Epithelial cell of esophagus (primary cell): ENCODE results near the gene ARHGAP4.
A peak's percentile ranks its signal among the peaks of the same experiment; 100 is the strongest.

ENCODE experiments used
- DNase-seq: peaks from one replicate; pipeline ENCODE4 v3.0.0; 2010; ENCODE audit warnings: low read depth
- H3K4me3 ChIP-seq: 2 replicates; pipeline ENCODE4 v1.5.1; 2011; ENCODE audit warnings: mild to moderate bottlenecking, low read length, control low read depth
- TF ChIP-seq, protein P1 (sequence below): IDR thresholded peaks from 2 replicates; pipeline ENCODE4 v1.5.1; 2011; ENCODE audit warnings: low read depth, mild to moderate bottlenecking, low read length, control low read depth, inconsistent platforms; ENCODE audit not compliant: insufficient read depth; ENCODE audit errors: missing control alignments

The ARHGAP4 gene

GRCh38 chrX:153971450-153972367 is 45.6 kb upstream of the ARHGAP4 start, which contains the start of gene HCFC1:
HCFC1 (minus strand) TSS chrX:153971818; CDS start chrX:153970840, 978 bp downstream.
- H3K4me3 ChIP-seq: peak within 1 kb of the TSS; percentile 77
- peak; percentile 84 for DNase-seq
- TF ChIP-seq, protein P1, sequence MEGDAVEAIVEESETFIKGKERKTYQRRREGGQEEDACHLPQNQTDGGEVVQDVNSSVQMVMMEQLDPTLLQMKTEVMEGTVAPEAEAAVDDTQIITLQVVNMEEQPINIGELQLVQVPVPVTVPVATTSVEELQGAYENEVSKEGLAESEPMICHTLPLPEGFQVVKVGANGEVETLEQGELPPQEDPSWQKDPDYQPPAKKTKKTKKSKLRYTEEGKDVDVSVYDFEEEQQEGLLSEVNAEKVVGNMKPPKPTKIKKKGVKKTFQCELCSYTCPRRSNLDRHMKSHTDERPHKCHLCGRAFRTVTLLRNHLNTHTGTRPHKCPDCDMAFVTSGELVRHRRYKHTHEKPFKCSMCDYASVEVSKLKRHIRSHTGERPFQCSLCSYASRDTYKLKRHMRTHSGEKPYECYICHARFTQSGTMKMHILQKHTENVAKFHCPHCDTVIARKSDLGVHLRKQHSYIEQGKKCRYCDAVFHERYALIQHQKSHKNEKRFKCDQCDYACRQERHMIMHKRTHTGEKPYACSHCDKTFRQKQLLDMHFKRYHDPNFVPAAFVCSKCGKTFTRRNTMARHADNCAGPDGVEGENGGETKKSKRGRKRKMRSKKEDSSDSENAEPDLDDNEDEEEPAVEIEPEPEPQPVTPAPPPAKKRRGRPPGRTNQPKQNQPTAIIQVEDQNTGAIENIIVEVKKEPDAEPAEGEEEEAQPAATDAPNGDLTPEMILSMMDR: no peak

DNA sequence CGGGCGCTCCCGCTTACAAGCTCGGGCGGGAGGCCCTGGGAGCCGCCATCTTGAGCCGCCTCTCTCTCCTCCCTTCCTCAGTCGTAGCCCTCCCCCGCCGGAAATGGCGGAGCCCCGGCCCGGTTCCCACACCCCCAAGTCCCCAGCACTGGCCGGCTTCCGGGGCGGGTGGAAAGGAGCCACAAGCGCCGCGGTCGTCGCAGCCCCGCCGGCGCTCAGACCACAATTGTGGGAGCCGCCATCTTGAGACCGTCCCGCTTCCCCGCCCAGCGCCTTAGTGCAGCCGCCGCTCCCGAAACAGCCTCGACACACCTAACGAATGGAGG is 45.0 kb upstream of the ARHGAP4 start:
- TF ChIP-seq, protein P1: no peak
- DNase-seq: peak; percentile 89
- H3K4me3 ChIP-seq: peak overlapping the region; percentile 77

- H3K4me3 ChIP-seq: peak overlapping the region; percentile 77
- DNase-seq: peak; percentile 14
- TF ChIP-seq, protein P1: no peak
Measured at GRCh38 chrX:153970357-153971123, 44.5 kb upstream of the ARHGAP4 start.

DNA sequence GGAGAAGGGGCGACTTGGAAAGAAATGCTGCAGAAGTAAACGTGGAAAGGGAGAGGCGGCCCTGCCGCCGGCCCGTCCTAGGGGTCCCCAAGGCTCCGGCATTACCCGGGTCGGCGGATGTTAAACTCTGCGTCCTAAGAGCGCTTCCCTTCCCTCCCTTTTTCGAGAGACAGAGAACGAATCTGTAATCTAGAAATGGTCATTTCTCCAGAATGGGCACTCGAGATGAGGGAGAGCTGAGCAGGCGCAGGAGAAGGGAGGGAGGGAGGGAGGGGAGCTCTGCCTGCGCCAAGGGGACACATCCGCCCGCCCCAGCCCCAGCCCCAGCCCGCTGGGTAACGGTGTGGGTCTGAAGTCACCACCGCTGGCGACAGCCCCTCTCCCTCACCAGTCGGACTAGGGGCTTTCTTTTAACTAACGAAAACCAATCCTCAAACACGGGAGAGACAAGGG is 43.9 kb upstream of the ARHGAP4 start:
- TF ChIP-seq, protein P1: no peak
- H3K4me3 ChIP-seq: peak overlapping the region; percentile 77
- DNase-seq: no peak

DNA sequence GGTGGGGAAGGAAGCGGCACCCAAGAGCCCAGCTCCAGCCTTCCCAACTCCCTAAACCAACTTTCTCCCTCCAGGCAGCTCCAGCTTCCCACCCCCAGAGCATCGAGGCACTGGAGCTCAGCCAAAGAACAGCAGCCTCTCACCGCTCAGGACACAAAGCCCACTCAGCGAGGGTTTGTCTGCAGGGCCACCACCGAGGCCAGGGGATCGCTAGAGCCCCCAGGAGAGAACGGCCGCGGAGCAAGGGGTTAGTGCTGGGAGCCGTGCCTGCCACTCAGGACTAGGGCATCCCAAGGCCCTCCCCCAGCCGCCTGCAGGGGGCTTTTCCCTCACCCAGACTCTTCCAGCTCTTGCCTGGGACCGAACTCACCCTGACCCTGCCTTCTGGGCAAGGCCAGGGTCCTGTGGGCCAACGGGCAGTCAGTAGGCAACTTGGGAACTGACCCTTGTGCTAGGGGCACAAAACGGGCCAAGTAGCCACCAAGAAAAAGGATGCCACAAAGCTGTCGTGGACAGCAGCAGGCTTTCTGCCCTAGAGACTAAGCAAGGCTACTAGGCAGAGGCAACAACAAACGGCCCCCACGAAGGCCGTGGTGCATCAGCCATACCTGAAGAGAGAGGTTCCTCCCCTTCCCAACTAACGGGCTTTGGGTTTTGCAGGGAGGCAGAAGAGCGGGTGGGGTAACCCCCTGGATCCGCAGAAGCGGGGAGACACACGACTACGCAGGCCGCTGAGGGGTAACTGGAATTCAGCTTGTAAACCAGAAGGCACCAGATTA is 43.2 kb upstream of the ARHGAP4 start:
- H3K4me3 ChIP-seq: peak overlapping the region; percentile 77
- no peak for DNase-seq
- TF ChIP-seq, protein P1: no peak

GRCh38 chrX:153968754-153969124 is 42.7 kb upstream of the ARHGAP4 start:
- peak overlapping the region; percentile 77 for H3K4me3 ChIP-seq
- TF ChIP-seq, protein P1: no peak
- DNase-seq: peak; percentile 13
